IMR-90 (cell line): ENCODE measurements around the gene BCL2L13. TPM values are rescaled to one million over a fixed set of nuclear protein-coding genes. Genes with fewer than 3 reads are reported as not detected.

ENCODE experiments used
- ATAC-seq: fragments of 200-7000 bp; cut with Tn5 transposase; 2 replicates; pipeline ENCODE4 v1.9.1; 2020; ENCODE audit warnings: low read depth, mild to moderate bottlenecking, moderate library complexity
- BruUV-seq: library from RNA; stranded (reverse); fragments of 400-500 nt; replicated peaks from 2 replicates; lab custom pipeline; 2021; lab: Mats Ljungman, UMichigan
- CTCF ChIA-PET: fragments of 300-600 bp; formaldehyde crosslinking; extraction: SDS; loops from one replicate; lab custom pipeline; 2021; ENCODE audit warnings: antibody characterized with exemption; lab: Yijun Ruan, JAX
- POLR2A ChIA-PET: fragments of 300-600 bp; sonication (Branson Sonifier 250); formaldehyde crosslinking; loops from one replicate; lab custom pipeline; 2022; ENCODE audit warnings: antibody characterized with exemption; ENCODE audit not compliant: unreplicated experiment; lab: Charles Lee
- DNase-seq: peaks from one replicate; pipeline ENCODE4 v3.0.0; 2013
- H2AFZ ChIP-seq: replicated peaks from 2 replicates; pipeline ENCODE3; 2013; ENCODE audit warnings: low read length, mild to moderate bottlenecking; ENCODE audit not compliant: poor library complexity
- H2AK5ac ChIP-seq: 2 replicates; pipeline ENCODE4 v1.6.1; 2013; ENCODE audit warnings: low read depth, low read length, inconsistent platforms
- H2AK9ac ChIP-seq: replicated peaks from 2 replicates; pipeline ENCODE3; 2013; ENCODE audit warnings: mild to moderate bottlenecking, low read depth, low read length, moderate library complexity; ENCODE audit not compliant: poor library complexity
- H2BK120ac ChIP-seq: 2 replicates; pipeline ENCODE4 v1.6.1; 2013; ENCODE audit warnings: low read depth, low read length, inconsistent platforms
- H2BK15ac ChIP-seq: 3 replicates; pipeline ENCODE4 v1.6.1; 2013; ENCODE audit warnings: low read depth, low read length, inconsistent platforms
- H2BK20ac ChIP-seq: 2 replicates; pipeline ENCODE4 v1.6.1; 2013; ENCODE audit warnings: low read depth, mild to moderate bottlenecking, inconsistent platforms, low read length, moderate library complexity
- H2BK5ac ChIP-seq: 2 replicates; pipeline ENCODE4 v1.6.1; 2013; ENCODE audit warnings: mild to moderate bottlenecking, low read depth, low read length, inconsistent platforms; ENCODE audit not compliant: poor library complexity, severe bottlenecking
- H3K14ac ChIP-seq: replicated peaks from 2 replicates; pipeline ENCODE4 v1.6.1; 2013; ENCODE audit warnings: low read depth, low read length, inconsistent platforms
- H3K18ac ChIP-seq: 2 replicates; pipeline ENCODE4 v1.6.1; 2013; ENCODE audit warnings: low read depth, low read length, control low read depth
- H3K23ac ChIP-seq: 2 replicates; pipeline ENCODE4 v1.6.1; 2013; ENCODE audit warnings: low read depth, low read length, inconsistent platforms
- H3K27ac ChIP-seq: 2 replicates; pipeline ENCODE4 v1.5.1; 2013; ENCODE audit warnings: mild to moderate bottlenecking, control low read depth, low read length; ENCODE audit not compliant: insufficient read depth
- H3K27me3 ChIP-seq: 2 replicates; pipeline ENCODE4 v1.6.1; 2013; ENCODE audit warnings: low read length; ENCODE audit not compliant: control insufficient read depth, insufficient read depth
- H3K36me3 ChIP-seq: 2 replicates; pipeline ENCODE4 v1.6.1; 2013; ENCODE audit warnings: low read length, mixed read lengths; ENCODE audit not compliant: control insufficient read depth, insufficient read depth
- H3K4ac ChIP-seq: 2 replicates; pipeline ENCODE4 v1.6.1; 2013; ENCODE audit warnings: low read depth, low read length, inconsistent platforms
- H3K4me1 ChIP-seq: 2 replicates; pipeline ENCODE4 v1.6.1; 2013; ENCODE audit warnings: low read length, mixed read lengths; ENCODE audit not compliant: control insufficient read depth, insufficient read depth
- H3K4me2 ChIP-seq: 2 replicates; pipeline ENCODE4 v1.6.1; 2013; ENCODE audit warnings: low read depth, mild to moderate bottlenecking, control low read depth, low read length, moderate library complexity
- H3K4me3 ChIP-seq: 2 replicates; pipeline ENCODE4 v1.5.1; 2013; ENCODE audit warnings: low read depth, mild to moderate bottlenecking, control low read depth, low read length, moderate library complexity; ENCODE audit not compliant: insufficient read depth
- H3K56ac ChIP-seq: 2 replicates; pipeline ENCODE4 v1.6.1; 2013; ENCODE audit warnings: low read length, inconsistent platforms; ENCODE audit not compliant: insufficient read depth; ENCODE audit errors: extremely low read depth
- H3K79me1 ChIP-seq, 2 experiments: 2 replicates each; pipeline ENCODE4 v1.6.1; 2013; ENCODE audit warnings: low read length in 2 of 2, inconsistent platforms in 1 of 2, low read depth in 1 of 2
- H3K9ac ChIP-seq: 2 replicates; pipeline ENCODE4 v1.6.1; 2013; ENCODE audit warnings: low read depth, low read length, control low read depth
- H3K9me1 ChIP-seq: 2 replicates; pipeline ENCODE4 v1.6.1; 2013; ENCODE audit warnings: low read length, inconsistent platforms; ENCODE audit not compliant: insufficient read depth
- H3K9me3 ChIP-seq: 2 replicates; pipeline ENCODE4 v1.6.1; 2013; ENCODE audit warnings: low read length; ENCODE audit not compliant: control insufficient read depth, insufficient read depth
- H4K20me1 ChIP-seq: 2 replicates; pipeline ENCODE4 v1.6.1; 2013; ENCODE audit warnings: low read length, inconsistent platforms; ENCODE audit not compliant: insufficient read depth
- H4K5ac ChIP-seq: 2 replicates; pipeline ENCODE4 v1.6.1; 2013; ENCODE audit warnings: mild to moderate bottlenecking, low read depth, low read length, control low read depth
- H4K8ac ChIP-seq, 2 experiments: 2 replicates each; pipeline ENCODE4 v1.6.1; 2013; ENCODE audit warnings: low read depth in 2 of 2, low read length in 2 of 2, control low read depth in 1 of 2, inconsistent platforms in 1 of 2
- H4K91ac ChIP-seq: 2 replicates; pipeline ENCODE4 v1.6.1; 2013; ENCODE audit warnings: low read depth, low read length, inconsistent platforms; ENCODE audit not compliant: insufficient read depth
- BHLHE40 ChIP-seq: fragments of 150-350 bp; IDR thresholded peaks from 2 replicates; pipeline ENCODE4 v1.6.1; 2016; ENCODE audit warnings: mild to moderate bottlenecking, low read depth, low read length
- CEBPB ChIP-seq: IDR thresholded peaks from 2 replicates; pipeline ENCODE4 v1.6.1; 2012; ENCODE audit warnings: low read depth, low read length, improper control_type of control experiment
- MAFK ChIP-seq: IDR thresholded peaks from 2 replicates; pipeline ENCODE4 v1.6.1; 2012; ENCODE audit warnings: low read depth, low read length, improper control_type of control experiment
- NFE2L2 ChIP-seq: fragments of 150-350 bp; IDR thresholded peaks from 2 replicates; pipeline ENCODE4 v1.6.1; 2016; ENCODE audit warnings: low read depth, mild to moderate bottlenecking, low read length
- RAD21 ChIP-seq: IDR thresholded peaks from 2 replicates; pipeline ENCODE4 v1.6.1; 2012; ENCODE audit warnings: low read length, improper control_type of control experiment
- RFX5 ChIP-seq: IDR thresholded peaks from 2 replicates; pipeline ENCODE4 v1.8.0; 2012; ENCODE audit warnings: low read depth, mild to moderate bottlenecking, low read length, moderate library complexity
- SMC3 ChIP-seq: fragments of 150-350 bp; IDR thresholded peaks from 2 replicates; pipeline ENCODE4 v1.6.1; 2016; ENCODE audit warnings: low read depth, mild to moderate bottlenecking, antibody characterized with exemption, low read length, moderate library complexity
- WGBS, 2 experiments: methylation state at CpG; one replicate each; pipeline versions ENCODE4 v1.1.5 to v1.1.7; 2013; ENCODE audit warnings: missing lambda C conversion rate in 2 of 2; ENCODE audit not compliant: insufficient read length in 1 of 2; ENCODE audit errors: extremely low coverage in 2 of 2; 5-methylcytosine and 5-hydroxymethylcytosine counted together
- dilution Hi-C: fragments of 300-500 bp; cut with HindIII; formaldehyde crosslinking; loops from one replicate; pipeline ENCODE4 v1.14.3; 2018; ENCODE audit warnings: low sequenced_read_pairs; ENCODE audit not compliant: unreplicated experiment
- in situ Hi-C: fragments of 300-500 bp; cut with MboI; formaldehyde crosslinking; loops from 3 replicates; pipeline ENCODE4 v1.14.3; 2019; ENCODE audit warnings: low sequenced_read_pairs, inconsistent platforms, mixed read lengths
- intact Hi-C: fragments of 100-400 bp; cut with micrococcal nuclease; formaldehyde crosslinking; loops from 2 replicates; pipeline ENCODE4 v1.10.0; 2022
- polyA plus RNA-seq, 3 experiments: library from polyadenylated mRNA; depleted of rRNA; stranded (reverse); fragments of >200 nt; gene quantifications; 2 replicates each; pipeline ENCODE4 v1.2.3, GENCODE V29; 2012; ENCODE audit warnings: low replicate concordance in 1 of 3
- total RNA-seq: library from RNA; depleted of rRNA; stranded (reverse); fragments of >200 nt; gene quantifications from 2 replicates; pipeline ENCODE4 v1.2.3, GENCODE V29; 2012
- TF ChIP-seq, protein P1 (sequence below): fragments of 150-350 bp; IDR thresholded peaks from 2 replicates; pipeline ENCODE4 v1.6.1; 2017; ENCODE audit warnings: mild to moderate bottlenecking, antibody characterized with exemption, low read length, low read depth
- TF ChIP-seq, protein P2 (sequence below): conservative IDR thresholded peaks from 2 replicates; pipeline ENCODE4 v1.5.1; 2012; ENCODE audit warnings: mild to moderate bottlenecking, low read depth, low read length, improper control_type of control experiment

Gene BCL2L13
- total and polyA plus RNA-seq, 2 of the 4 experiments (the other 2 are of a cell fraction) = 42.6 to 86.7 TPM

DNA sequence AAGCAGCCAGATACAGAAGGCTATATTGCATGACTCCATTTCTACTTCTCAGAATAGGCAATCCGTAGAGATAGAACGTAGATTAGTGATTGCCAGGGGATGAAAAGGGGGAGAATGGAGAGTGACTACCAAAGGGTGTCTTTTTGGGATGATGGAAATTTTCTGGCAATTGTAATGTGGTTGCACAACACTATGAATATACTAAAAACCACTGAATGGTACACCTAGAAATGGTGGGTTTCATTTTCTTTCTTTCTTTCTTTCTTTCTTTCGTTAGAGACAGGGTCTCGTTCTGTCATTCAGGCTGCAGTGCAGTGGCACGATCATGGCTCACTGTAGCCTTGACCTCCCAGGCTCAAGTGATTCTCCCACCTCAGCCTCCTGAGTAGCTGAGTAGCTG lies 81.4 kb downstream of the BCL2L13 start:
- Histone ChIP-seq H4K91ac (no peak overlapping the region), H3K9ac (no peak overlapping the region), H3K9me1 (peaks cover 10% of the 10 kb centered on the region), H3K27me3 (no peaks in the 10 kb centered on the region), H2AK9ac (no peak overlapping the region), H3K23ac (no peak overlapping the region), H3K36me3 (0 out of 2 replicates have a peak, but pooled peaks cover 2% of the 10 kb centered on the region), H3K79me1 (peaks cover 7 to 56% of the 10 kb centered on the region in 2 experiments), H2BK15ac (no peak overlapping the region), H2BK20ac (no peak overlapping the region), H4K5ac (no peak overlapping the region), H3K4me2 (no peak overlapping the region), H3K4me1 (peaks cover 20% of the 10 kb centered on the region), H3K4me3 (no peak overlapping the region), H2AFZ (no peak overlapping the region), H3K4ac (no peak overlapping the region), H3K27ac (no peak overlapping the region), H2BK120ac (no peak overlapping the region), H3K18ac (no peak overlapping the region), H4K20me1 (0 out of 2 replicates have a peak, but pooled peaks cover 4% of the 10 kb centered on the region), H3K56ac (no peak overlapping the region), H2BK5ac (no peak overlapping the region), H2AK5ac (no peak overlapping the region), H4K8ac (no peak overlapping the region), H3K14ac (no peak overlapping the region), H3K9me3 (no peaks in the 10 kb centered on the region)
- DNase-seq (no peak), ATAC-seq (no peak)
- no TSS peak for BruUV-seq
- WGBS, 2 experiments = no CpG with 5 or more reads among the region's 5 CpGs
- TF ChIP-seq RFX5 (no peak), CEBPB (peak; percentile 39; the same call in 1 of the 2 replicates), BHLHE40 (no peak), RAD21 (no peak), SMC3 (no peak), NFE2L2 (no peak), MAFK (no peak)
- TF ChIP-seq, protein P1, sequence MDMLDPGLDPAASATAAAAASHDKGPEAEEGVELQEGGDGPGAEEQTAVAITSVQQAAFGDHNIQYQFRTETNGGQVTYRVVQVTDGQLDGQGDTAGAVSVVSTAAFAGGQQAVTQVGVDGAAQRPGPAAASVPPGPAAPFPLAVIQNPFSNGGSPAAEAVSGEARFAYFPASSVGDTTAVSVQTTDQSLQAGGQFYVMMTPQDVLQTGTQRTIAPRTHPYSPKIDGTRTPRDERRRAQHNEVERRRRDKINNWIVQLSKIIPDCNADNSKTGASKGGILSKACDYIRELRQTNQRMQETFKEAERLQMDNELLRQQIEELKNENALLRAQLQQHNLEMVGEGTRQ = no peak
- TF ChIP-seq, protein P2, sequence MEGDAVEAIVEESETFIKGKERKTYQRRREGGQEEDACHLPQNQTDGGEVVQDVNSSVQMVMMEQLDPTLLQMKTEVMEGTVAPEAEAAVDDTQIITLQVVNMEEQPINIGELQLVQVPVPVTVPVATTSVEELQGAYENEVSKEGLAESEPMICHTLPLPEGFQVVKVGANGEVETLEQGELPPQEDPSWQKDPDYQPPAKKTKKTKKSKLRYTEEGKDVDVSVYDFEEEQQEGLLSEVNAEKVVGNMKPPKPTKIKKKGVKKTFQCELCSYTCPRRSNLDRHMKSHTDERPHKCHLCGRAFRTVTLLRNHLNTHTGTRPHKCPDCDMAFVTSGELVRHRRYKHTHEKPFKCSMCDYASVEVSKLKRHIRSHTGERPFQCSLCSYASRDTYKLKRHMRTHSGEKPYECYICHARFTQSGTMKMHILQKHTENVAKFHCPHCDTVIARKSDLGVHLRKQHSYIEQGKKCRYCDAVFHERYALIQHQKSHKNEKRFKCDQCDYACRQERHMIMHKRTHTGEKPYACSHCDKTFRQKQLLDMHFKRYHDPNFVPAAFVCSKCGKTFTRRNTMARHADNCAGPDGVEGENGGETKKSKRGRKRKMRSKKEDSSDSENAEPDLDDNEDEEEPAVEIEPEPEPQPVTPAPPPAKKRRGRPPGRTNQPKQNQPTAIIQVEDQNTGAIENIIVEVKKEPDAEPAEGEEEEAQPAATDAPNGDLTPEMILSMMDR = no peak
- intact Hi-C loops (loop anchor here (10.0 kb wide), 1 partner anchor 145 kb away; no protein-coding TSS in a partner anchor), dilution Hi-C loops (no loop called here), in situ Hi-C loops (loop anchor here (10.0 kb wide), 1 partner anchor 155 kb away; the partner anchor contains the start of gene SLC25A18)
- CTCF ChIA-PET = no interaction called here
- POLR2A ChIA-PET = no interaction called here
